T follicular helper cell (primary cell): ENCODE data around the gene CACNG8.

ENCODE experiments used
- DNase-seq: peaks from one replicate; pipeline ENCODE4 v3.0.0-alpha.2; 2020; ENCODE audit warnings: low read depth

CACNG8 gene

GRCh38 chr19:53992815-53993214 lies 30.1 kb downstream of the CACNG8 start:
- no peak for DNase-seq

GRCh38 chr19:53993448-53993847 lies 30.7 kb downstream of the CACNG8 start:
- DNase-seq = no peak

GRCh38 chr19:53994811-53995210 lies 32.1 kb downstream of the CACNG8 start:
- no peak for DNase-seq

GRCh38 chr19:53998223-53998622 lies 35.5 kb downstream of the CACNG8 start:
- DNase-seq = no peak

GRCh38 chr19:53999694-54000093 lies 37.0 kb downstream of the CACNG8 start:
- no peak for DNase-seq

GRCh38 chr19:54001496-54001895 lies 38.8 kb downstream of the CACNG8 start:
- no peak for DNase-seq

- no peak for DNase-seq
These were observed 40.0 kb downstream of the CACNG8 start for GRCh38 chr19:54002495-54003315.

- DNase-seq = no peak
These were observed 46.7 kb downstream of the CACNG8 start for GRCh38 chr19:54009440-54009839.

- no peak for DNase-seq
These were observed 47.7 kb downstream of the CACNG8 start for GRCh38 chr19:54010474-54010873.

- no peak for DNase-seq
These were observed 48.9 kb downstream of the CACNG8 start for GRCh38 chr19:54011507-54012211.

GRCh38 chr19:54013866-54014265 lies 51.1 kb downstream of the CACNG8 start:
- DNase-seq = no peak

GRCh38 chr19:54014920-54015560 lies 52.3 kb downstream of the CACNG8 start:
- DNase-seq = no peak

GRCh38 chr19:54017261-54017660 lies 54.5 kb downstream of the CACNG8 start:
- DNase-seq = no peak

GRCh38 chr19:54021363-54021762 lies 58.6 kb downstream of the CACNG8 start:
- no peak for DNase-seq

GRCh38 chr19:54021932-54022331 lies 59.2 kb downstream of the CACNG8 start:
- DNase-seq = no peak

GRCh38 chr19:54023191-54023590 lies 60.5 kb downstream of the CACNG8 start:
- DNase-seq = no peak

GRCh38 chr19:54024660-54025059 lies 61.9 kb downstream of the CACNG8 start:
- DNase-seq = no peak

GRCh38 chr19:54026656-54027055 lies 63.9 kb downstream of the CACNG8 start:
- DNase-seq = no peak

GRCh38 chr19:54029301-54029700 lies 66.6 kb downstream of the CACNG8 start:
- DNase-seq = no peak

GRCh38 chr19:54029930-54030490 lies 67.3 kb downstream of the CACNG8 start:
- DNase-seq = peak; percentile 34

GRCh38 chr19:54030895-54031586 lies 68.3 kb downstream of the CACNG8 start:
- DNase-seq = no peak
